Kidney tubule cell (primary cell): ENCODE measurements around the gene SPTLC3.

Source experiments
- DNase-seq: peaks from one replicate; pipeline ENCODE4 v3.0.0-alpha.2; 2018; ENCODE audit warnings: low spot score

Gene SPTLC3

GRCh38 chr20:13199279-13199678 lies 190.5 kb downstream of the SPTLC3 start:
- DNase-seq = no peak

DNA sequence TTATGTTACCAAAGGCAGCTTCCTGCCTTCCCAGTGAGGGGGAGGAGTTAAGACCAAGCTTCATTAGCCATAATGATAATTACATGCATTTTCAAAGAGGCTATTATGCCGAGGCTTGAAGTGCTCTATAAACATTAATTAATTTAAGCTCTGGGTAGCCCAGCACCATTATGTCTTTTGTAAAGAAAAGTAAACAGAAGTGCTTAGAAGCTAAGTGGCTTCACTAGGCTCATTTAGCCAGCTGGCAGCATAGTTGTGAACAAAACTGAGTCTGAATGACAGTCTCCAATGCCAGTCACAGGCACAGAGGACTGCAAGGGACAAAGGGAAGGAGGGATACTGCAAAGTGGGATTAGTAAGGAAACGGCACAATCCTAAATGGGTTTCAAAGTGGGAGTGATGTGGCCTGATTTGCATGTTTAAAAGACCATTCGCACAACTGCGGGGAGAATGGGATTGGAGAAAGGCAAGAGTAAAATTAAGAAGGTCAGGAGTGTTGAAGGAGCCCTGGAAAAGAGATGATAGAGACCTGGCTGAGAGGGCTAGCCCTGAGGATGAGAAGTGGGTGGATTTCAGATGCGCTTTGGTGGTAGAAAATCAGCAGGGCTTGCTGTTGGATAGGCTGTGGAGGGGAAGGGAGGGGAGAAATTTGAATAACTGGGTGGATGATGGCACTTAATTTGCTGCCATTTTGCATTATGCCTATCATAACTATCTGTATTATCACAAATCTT lies 192.2 kb downstream of the SPTLC3 start:
- no peak for DNase-seq

GRCh38 chr20:13202565-13202964 lies 193.8 kb downstream of the SPTLC3 start:
- DNase-seq = no peak

- DNase-seq = no peak
Observed at GRCh38 chr20:13205425-13205824, 196.7 kb downstream of the SPTLC3 start.

GRCh38 chr20:13205848-13206434 lies 197.2 kb downstream of the SPTLC3 start:
- peak; percentile 24 for DNase-seq

DNA sequence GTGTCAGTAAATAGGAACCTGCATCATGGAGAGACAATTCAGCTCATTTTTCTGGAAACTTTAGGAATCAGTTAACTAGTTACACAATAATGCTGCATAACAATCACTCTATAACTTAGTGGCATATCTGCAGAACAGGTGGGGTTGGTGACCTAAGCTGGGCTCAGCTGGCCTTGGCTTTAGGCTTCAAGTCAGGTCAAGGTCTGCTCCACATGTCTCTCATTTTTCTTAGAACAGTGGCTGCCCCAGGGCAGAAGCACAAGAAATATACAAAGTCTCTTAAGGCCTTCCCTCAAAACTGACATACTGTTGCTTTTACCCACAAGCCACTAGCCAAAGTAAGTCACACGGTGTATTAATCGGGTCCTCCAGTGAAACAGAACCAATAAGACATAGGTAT lies 198.2 kb downstream of the SPTLC3 start:
- no peak for DNase-seq

GRCh38 chr20:13211956-13212618 lies 203.3 kb downstream of the SPTLC3 start:
- DNase-seq = no peak

- peak; percentile 3 for DNase-seq
Observed at GRCh38 chr20:13212750-13213149, 204.0 kb downstream of the SPTLC3 start.

DNA sequence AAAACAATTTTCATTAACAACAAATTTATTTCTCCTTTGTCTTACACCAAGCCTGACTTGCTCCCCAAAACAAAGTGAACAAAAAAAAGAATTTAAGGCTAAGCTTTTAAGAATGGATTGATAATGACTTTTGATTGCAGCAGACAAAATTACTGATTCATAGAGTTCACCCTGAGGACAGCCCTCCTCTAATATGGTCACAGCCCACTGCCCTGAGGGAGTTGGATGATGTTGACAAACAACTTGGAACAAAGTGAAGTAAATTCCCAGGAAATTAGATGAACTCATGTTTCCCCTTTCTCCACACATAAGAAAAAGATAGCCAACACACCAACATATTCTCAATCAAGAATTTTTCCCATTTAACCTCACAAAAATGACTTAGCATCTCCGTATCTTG lies 204.6 kb downstream of the SPTLC3 start:
- DNase-seq = no peak

DNA sequence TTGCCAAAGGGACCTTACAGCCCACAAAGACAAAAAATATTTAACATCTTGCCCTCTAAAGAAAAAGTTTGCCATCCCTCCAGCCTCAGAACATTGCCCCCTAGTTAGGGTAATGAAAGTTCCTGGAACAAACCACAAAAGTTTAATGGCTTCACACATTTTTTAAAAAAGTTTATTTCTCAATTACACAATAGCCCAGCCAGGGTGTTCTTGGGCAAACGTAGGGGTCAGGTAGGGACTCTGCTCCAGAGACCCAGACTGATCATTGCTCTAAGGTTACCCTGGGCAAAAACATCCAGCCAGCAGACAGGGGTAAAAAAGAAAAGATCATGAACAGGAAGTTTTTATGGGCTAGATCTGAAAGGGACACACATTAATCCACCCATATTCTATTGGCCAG lies 207.8 kb downstream of the SPTLC3 start:
- no peak for DNase-seq
